ENCODE measurements around the gene EIF3D.

DNA sequence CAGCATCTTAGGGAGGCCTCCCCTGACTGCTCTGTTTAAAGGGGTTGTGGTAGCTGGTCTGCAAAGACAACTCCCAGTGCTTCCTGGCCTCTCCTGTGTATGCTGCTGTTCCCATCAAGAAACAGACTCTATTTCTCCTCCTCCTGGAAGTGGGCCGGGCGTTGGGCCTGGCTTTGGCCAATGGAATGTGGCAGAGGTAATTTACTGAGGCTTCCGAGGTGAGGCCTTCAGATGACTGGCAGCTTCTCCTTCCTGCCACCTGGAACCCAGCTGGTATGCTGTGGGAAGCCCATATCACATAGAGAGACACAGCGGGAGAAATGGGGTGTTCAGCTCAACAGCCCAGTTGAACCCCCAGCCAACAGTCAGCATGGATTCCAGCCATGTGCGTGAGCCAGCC, 25.1 kb upstream of the EIF3D start:
- TF ChIP-seq POLR2AphosphoS5 (IDR thresholded peaks at IDR 0.05; ENCODE audit: low read depth, low read length): no peak
- TF ChIP-seq, protein P1, sequence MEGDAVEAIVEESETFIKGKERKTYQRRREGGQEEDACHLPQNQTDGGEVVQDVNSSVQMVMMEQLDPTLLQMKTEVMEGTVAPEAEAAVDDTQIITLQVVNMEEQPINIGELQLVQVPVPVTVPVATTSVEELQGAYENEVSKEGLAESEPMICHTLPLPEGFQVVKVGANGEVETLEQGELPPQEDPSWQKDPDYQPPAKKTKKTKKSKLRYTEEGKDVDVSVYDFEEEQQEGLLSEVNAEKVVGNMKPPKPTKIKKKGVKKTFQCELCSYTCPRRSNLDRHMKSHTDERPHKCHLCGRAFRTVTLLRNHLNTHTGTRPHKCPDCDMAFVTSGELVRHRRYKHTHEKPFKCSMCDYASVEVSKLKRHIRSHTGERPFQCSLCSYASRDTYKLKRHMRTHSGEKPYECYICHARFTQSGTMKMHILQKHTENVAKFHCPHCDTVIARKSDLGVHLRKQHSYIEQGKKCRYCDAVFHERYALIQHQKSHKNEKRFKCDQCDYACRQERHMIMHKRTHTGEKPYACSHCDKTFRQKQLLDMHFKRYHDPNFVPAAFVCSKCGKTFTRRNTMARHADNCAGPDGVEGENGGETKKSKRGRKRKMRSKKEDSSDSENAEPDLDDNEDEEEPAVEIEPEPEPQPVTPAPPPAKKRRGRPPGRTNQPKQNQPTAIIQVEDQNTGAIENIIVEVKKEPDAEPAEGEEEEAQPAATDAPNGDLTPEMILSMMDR (IDR thresholded peaks at IDR 0.05): no peak

Data from Panc1 (cell line).